RWPE2 (cell line): ENCODE results near the gene MLXIP.

Source experiments
- ATAC-seq: fragments of 200-7000 bp; cut with Tn5 transposase; 3 replicates; pipeline ENCODE4 v1.9.1; 2021; ENCODE audit warnings: low read depth
- DNase-seq: peaks from one replicate; pipeline ENCODE4 v3.0.0-alpha.2; 2020; ENCODE audit warnings: low spot score
- H3K27ac ChIP-seq: fragments of 450-650 bp; 2 replicates; pipeline ENCODE4 v1.5.1; 2017; ENCODE audit warnings: mild to moderate bottlenecking; ENCODE audit not compliant: poor library complexity, severe bottlenecking
- H3K27me3 ChIP-seq: fragments of 250-450 bp; sonication (Bioruptor Pico); 2 replicates; pipeline ENCODE4 v1.5.1; 2021; ENCODE audit warnings: mild to moderate bottlenecking, moderate library complexity; ENCODE audit not compliant: insufficient read depth, poor library complexity, severe bottlenecking
- H3K36me3 ChIP-seq: fragments of 250-450 bp; sonication (Bioruptor Pico); 2 replicates; pipeline ENCODE4 v1.5.1; 2020; ENCODE audit warnings: low read depth, mild to moderate bottlenecking, moderate library complexity
- H3K4me1 ChIP-seq: fragments of 250-450 bp; sonication (Bioruptor Pico); 2 replicates; pipeline ENCODE4 v1.5.1; 2021; ENCODE audit warnings: mild to moderate bottlenecking, moderate library complexity; ENCODE audit not compliant: insufficient read depth, poor library complexity, severe bottlenecking
- H3K4me3 ChIP-seq: fragments of 250-450 bp; sonication (Bioruptor Pico); 2 replicates; pipeline ENCODE4 v1.5.1; 2021; ENCODE audit warnings: mild to moderate bottlenecking, moderate library complexity; ENCODE audit not compliant: severe bottlenecking
- H3K9me3 ChIP-seq: fragments of 250-450 bp; sonication (Bioruptor Pico); 2 replicates; pipeline ENCODE4 v1.5.1; 2021; ENCODE audit warnings: mild to moderate bottlenecking, moderate library complexity; ENCODE audit not compliant: severe bottlenecking
- TF ChIP-seq, protein P1 (sequence below): fragments of 450-650 bp; IDR thresholded peaks from one replicate; pipeline ENCODE4 v1.5.1; 2017; ENCODE audit warnings: mild to moderate bottlenecking, moderate library complexity; ENCODE audit not compliant: poor library complexity, severe bottlenecking

Gene MLXIP

DNA sequence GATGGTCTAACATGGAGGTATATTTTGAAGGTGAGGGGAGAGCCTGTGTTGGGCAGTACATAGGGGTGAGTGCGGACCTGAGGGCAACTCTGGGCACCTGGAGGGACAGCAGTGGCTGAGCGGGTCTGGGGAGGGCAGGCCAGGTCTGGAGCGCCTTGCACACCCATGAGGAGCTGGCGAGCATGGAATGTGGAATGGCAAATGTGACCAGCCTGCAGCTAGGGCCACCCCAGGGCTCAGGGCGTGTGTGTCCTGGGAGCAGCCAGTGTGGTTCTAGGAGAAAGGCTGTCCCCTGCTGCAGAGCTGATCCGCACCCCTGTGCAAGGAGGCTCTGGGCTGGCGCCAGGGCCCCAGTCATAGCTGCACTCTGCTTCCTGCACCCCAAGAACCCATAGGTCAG, 32.4 kb upstream of the MLXIP start:
- Histone ChIP-seq H3K9me3 (no peaks in the 10 kb centered on the region), H3K36me3 (peaks cover 36% of the 10 kb centered on the region), H3K4me3 (no peak overlapping the region), H3K27ac (no peak overlapping the region), H3K27me3 (no peaks in the 10 kb centered on the region), H3K4me1 (no peaks in the 10 kb centered on the region)
- ATAC-seq (no peak), DNase-seq (no peak)
- TF ChIP-seq, protein P1, sequence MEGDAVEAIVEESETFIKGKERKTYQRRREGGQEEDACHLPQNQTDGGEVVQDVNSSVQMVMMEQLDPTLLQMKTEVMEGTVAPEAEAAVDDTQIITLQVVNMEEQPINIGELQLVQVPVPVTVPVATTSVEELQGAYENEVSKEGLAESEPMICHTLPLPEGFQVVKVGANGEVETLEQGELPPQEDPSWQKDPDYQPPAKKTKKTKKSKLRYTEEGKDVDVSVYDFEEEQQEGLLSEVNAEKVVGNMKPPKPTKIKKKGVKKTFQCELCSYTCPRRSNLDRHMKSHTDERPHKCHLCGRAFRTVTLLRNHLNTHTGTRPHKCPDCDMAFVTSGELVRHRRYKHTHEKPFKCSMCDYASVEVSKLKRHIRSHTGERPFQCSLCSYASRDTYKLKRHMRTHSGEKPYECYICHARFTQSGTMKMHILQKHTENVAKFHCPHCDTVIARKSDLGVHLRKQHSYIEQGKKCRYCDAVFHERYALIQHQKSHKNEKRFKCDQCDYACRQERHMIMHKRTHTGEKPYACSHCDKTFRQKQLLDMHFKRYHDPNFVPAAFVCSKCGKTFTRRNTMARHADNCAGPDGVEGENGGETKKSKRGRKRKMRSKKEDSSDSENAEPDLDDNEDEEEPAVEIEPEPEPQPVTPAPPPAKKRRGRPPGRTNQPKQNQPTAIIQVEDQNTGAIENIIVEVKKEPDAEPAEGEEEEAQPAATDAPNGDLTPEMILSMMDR: no peak

DNA sequence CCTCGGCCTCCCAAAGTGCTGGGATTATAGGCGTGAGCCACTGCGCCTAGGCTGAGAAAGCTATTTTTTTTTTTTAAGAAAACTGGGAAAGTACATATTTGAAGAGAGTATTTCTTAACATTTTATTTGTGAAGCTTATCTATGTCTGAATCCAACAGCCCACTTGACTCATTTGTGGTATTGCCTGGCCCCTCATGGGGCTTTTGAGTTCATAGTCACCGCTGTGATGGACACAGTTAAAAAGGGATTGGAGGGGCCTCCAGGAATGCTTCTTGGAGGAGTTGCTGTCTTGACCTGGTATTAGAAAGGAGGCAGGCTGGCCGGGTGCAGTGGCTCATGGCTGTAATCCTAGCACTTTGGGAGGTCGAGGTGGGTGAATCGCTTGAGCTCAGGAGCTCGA, 30.4 kb upstream of the MLXIP start:
- Histone ChIP-seq H3K4me3 (no peak overlapping the region), H3K27me3 (no peaks in the 10 kb centered on the region), H3K4me1 (no peaks in the 10 kb centered on the region), H3K27ac (no peak overlapping the region), H3K9me3 (no peaks in the 10 kb centered on the region), H3K36me3 (peaks cover 32% of the 10 kb centered on the region)
- no peak for DNase-seq
- ATAC-seq: no peak
- TF ChIP-seq, protein P1: no peak

DNA sequence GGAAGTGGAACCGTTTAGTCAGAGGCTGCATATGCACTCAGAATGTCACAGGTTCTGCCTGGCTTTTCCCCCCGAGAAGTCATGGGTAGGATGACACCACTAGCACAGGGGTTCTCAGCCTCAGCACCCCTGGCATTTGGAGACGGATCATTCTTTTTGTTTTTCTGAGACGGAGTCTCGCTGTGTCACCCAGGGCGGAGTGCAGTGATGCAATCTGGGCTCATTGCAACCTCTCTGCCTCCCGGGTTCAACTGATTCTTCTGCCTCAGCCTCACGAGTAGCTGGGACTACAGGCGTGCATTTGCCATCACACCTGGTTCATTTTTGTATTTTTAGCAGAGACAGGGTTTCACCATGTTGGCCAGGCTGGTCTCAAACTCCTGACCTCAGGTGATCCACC, 28.7 kb upstream of the MLXIP start:
- ATAC-seq (no peak), DNase-seq (no peak)
- no peaks in the 10 kb centered on the region for H3K9me3 ChIP-seq
- TF ChIP-seq, protein P1: no peak
- peaks cover 26% of the 10 kb centered on the region for H3K36me3 ChIP-seq
- H3K4me1 ChIP-seq: no peaks in the 10 kb centered on the region
- H3K27me3 ChIP-seq: no peaks in the 10 kb centered on the region
- H3K4me3 ChIP-seq: no peak overlapping the region
- no peak overlapping the region for H3K27ac ChIP-seq

DNA sequence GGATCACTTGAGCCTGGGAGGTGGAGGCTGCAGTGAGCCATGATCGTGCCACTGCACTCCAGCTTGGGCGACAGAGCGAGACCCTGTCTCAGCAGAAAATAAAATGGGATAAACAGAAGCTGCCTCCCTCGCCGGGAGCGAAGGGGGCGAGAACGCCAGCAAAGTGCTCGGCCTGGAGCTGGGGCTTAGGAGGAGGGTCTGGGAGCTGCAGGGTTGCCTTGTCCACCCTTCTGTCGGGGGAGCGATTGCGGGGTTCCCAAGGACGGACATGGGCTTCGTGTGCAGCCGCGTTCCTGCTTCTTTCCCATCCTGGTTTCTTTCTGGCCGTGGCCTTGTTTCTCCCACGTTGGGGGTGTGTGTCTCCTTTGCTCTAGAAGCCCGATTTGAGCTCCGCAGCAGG, 27.9 kb upstream of the MLXIP start:
- H3K4me1 ChIP-seq: no peaks in the 10 kb centered on the region
- H3K27me3 ChIP-seq: no peaks in the 10 kb centered on the region
- no peak overlapping the region for H3K4me3 ChIP-seq
- no peaks in the 10 kb centered on the region for H3K9me3 ChIP-seq
- DNase-seq (no peak), ATAC-seq (no peak)
- TF ChIP-seq, protein P1: no peak
- H3K36me3 ChIP-seq: peaks cover 26% of the 10 kb centered on the region
- no peak overlapping the region for H3K27ac ChIP-seq

DNA sequence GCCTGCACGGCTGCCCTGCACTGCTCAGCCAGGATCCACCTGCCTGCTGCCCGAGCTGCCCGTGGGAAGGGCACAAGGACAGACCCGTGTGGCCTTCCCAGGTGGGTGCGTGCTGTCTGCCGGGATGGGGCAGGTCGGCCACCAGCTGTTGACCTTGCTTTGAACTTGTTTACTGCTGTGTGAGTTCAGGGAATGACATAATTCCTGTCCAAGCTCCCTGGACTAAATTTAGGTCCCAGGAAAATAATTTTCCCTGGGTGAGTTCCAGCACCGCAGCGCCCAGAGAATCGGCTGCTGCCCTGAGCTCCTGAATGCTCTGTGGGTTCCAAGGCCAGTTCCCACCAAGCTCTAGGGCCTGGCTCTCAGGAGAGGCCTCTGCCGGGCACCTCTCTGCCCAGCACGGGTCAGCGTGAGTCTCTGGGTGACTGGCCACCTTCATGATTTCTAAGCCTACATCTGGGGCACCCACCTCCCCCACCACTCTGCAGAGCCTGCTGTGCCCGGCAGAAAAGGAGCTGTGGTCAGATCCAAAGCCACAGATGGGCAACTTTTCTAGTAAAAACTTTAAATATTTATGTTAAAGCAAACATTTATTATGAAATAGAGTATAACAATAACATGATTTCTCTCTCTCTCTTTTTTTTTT, 27.2 kb upstream of the MLXIP start:
- TF ChIP-seq, protein P1: no peak
- Histone ChIP-seq H3K4me1 (no peaks in the 10 kb centered on the region), H3K27me3 (no peaks in the 10 kb centered on the region), H3K36me3 (peaks cover 24% of the 10 kb centered on the region), H3K27ac (no peak overlapping the region), H3K4me3 (no peak overlapping the region), H3K9me3 (no peaks in the 10 kb centered on the region)
- no peak for DNase-seq
- ATAC-seq: no peak
